Measurements from ENCODE around the gene ZNF358. TPM values are rescaled to one million over a fixed set of nuclear protein-coding genes. Genes with fewer than 3 reads are reported as not detected.

Gene ZNF358
- total RNA-seq, 1 donor from 2014 or later: 41.1 TPM

DNA sequence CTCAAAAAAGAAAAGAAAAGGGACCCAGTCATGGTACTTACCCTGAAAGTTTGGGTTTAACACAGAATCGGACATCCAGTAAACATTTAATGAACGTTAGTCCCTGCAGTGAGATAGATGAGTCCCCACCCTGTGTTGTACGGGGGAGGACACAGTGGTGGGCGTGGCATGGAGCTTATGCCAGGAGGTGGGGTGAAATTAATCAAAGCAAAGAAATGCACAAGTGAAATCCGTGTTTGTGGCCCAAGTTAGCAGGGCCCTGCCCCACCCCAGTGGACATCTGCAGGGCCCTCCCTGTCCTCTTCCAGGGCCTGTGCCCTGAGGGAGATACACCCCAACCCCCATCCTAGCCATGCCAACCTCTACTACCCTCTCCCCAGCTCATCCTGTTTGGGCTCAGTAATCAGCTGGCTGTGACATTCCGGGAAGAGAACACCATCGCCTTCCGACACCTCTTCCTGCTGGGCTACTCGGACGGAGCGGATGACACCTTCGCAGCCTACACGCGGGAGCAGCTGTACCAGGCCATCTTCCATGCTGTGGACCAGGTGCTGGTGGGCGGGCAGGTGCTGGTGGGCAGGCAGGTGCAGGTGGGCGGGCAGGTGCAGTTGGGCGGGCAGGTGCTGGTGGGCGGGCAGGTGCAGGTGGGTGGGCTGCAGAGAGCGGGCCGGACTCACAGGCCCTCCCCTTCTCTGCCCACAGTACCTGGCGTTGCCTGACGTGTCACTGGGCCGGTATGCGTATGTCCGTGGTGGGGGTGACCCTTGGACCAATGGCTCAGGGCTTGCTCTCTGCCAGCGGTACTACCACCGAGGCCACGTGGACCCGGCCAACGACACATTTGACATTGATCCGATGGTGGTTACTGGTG lies 10.4 kb downstream of the ZNF358 start:
- no peak overlapping the region for H3K4me3 Mint-ChIP-seq (ENCODE audit: unreplicated experiment)
- H3K27me3 Mint-ChIP-seq (ENCODE audit: low read depth, unreplicated experiment): no peaks in the 10 kb centered on the region
- Histone ChIP-seq H3K4me3 (ENCODE audit: insufficient read depth, low read depth, low read length) (no peak overlapping the region), H3K4me1 (ENCODE audit: insufficient read depth, low read length) (peaks cover 15% of the 10 kb centered on the region), H3K9ac (ENCODE audit: low read length) (no peak overlapping the region), H3K36me3 (ENCODE audit: insufficient read depth, low read length) (peaks cover 4% of the 10 kb centered on the region), H3K4me2 (ENCODE audit: low read length) (no peak overlapping the region), H3K27me3 (ENCODE audit: insufficient read depth, low read length) (no peaks in the 10 kb centered on the region), H3K27ac (ENCODE audit: low read depth, low read length) (no peak overlapping the region), H4K20me1 (ENCODE audit: insufficient read depth, low read length) (peaks cover 5% of the 10 kb centered on the region), H3K79me2 (ENCODE audit: insufficient read depth, low read length) (peaks cover 22% of the 10 kb centered on the region), H2AFZ (ENCODE audit: low read depth, low read length) (no peak overlapping the region), H3K9me3 (ENCODE audit: insufficient read depth, low read depth, low read length) (no peaks in the 10 kb centered on the region)
- no peak overlapping the region for H3K27ac Mint-ChIP-seq (ENCODE audit: unreplicated experiment)
- FAIRE-seq (no peak), DNase-seq (ENCODE audit: low read depth) (no peak)
- TF ChIP-seq, protein P1, sequence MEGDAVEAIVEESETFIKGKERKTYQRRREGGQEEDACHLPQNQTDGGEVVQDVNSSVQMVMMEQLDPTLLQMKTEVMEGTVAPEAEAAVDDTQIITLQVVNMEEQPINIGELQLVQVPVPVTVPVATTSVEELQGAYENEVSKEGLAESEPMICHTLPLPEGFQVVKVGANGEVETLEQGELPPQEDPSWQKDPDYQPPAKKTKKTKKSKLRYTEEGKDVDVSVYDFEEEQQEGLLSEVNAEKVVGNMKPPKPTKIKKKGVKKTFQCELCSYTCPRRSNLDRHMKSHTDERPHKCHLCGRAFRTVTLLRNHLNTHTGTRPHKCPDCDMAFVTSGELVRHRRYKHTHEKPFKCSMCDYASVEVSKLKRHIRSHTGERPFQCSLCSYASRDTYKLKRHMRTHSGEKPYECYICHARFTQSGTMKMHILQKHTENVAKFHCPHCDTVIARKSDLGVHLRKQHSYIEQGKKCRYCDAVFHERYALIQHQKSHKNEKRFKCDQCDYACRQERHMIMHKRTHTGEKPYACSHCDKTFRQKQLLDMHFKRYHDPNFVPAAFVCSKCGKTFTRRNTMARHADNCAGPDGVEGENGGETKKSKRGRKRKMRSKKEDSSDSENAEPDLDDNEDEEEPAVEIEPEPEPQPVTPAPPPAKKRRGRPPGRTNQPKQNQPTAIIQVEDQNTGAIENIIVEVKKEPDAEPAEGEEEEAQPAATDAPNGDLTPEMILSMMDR (IDR thresholded peaks at IDR 0.05; ENCODE audit: insufficient read depth, low read depth, low read length): no peak
- TF ChIP-seq EZH2 (IDR thresholded peaks at IDR 0.05; ENCODE audit: insufficient read depth, low read length): no peak
- H3K36me3 Mint-ChIP-seq (ENCODE audit: low read depth, unreplicated experiment): no peaks in the 10 kb centered on the region
- H3K9me3 Mint-ChIP-seq (ENCODE audit: unreplicated experiment): no peaks in the 10 kb centered on the region
- H3K4me1 Mint-ChIP-seq (ENCODE audit: low read depth, unreplicated experiment): peaks cover 7% of the 10 kb centered on the region

DNA sequence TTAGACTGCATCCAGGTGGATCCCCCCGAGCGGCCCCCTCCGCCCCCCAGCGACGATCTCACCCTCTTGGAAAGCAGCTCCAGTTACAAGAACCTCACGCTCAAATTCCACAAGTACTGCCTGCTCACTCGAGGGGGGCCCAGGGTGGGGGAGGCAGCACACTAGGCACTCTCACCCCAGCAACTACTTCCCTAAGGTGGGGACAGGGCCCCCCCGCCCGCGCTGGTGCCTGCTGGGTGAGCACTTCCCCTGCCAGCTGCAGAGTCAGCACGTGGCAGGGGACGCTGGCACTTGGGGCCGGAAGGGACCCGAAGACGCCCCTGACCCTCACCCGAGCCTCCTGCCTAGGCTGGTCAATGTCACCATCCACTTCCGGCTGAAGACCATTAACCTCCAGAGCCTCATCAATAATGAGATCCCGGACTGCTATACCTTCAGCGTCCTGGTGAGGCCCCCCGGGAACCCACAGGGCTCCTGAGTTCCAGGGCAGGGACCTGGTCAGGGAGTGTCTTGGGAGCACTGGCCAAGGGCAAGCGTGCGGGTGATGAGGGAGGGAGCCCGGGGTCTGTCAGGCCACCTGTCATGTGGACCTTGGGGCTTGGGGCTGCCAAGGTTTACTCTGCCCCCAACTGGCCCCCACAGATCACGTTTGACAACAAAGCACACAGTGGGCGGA lies 11.8 kb downstream of the ZNF358 start:
- Histone ChIP-seq H2AFZ (ENCODE audit: low read depth, low read length) (no peak overlapping the region), H3K27ac (ENCODE audit: low read depth, low read length) (no peak overlapping the region), H3K9me3 (ENCODE audit: insufficient read depth, low read depth, low read length) (no peaks in the 10 kb centered on the region), H3K4me1 (ENCODE audit: insufficient read depth, low read length) (peaks cover 8% of the 10 kb centered on the region), H4K20me1 (ENCODE audit: insufficient read depth, low read length) (peaks cover 5% of the 10 kb centered on the region), H3K4me3 (ENCODE audit: insufficient read depth, low read depth, low read length) (no peak overlapping the region), H3K27me3 (ENCODE audit: insufficient read depth, low read length) (no peaks in the 10 kb centered on the region), H3K9ac (ENCODE audit: low read length) (no peak overlapping the region), H3K4me2 (ENCODE audit: low read length) (no peak overlapping the region), H3K79me2 (ENCODE audit: insufficient read depth, low read length) (peaks cover 20% of the 10 kb centered on the region), H3K36me3 (ENCODE audit: insufficient read depth, low read length) (peaks cover 4% of the 10 kb centered on the region)
- TF ChIP-seq EZH2 (IDR thresholded peaks at IDR 0.05; ENCODE audit: insufficient read depth, low read length): no peak
- TF ChIP-seq, protein P1 (IDR thresholded peaks at IDR 0.05; ENCODE audit: insufficient read depth, low read depth, low read length): no peak
- Mint-ChIP-seq H3K27ac (ENCODE audit: unreplicated experiment) (no peak overlapping the region), H3K9me3 (ENCODE audit: unreplicated experiment) (no peaks in the 10 kb centered on the region), H3K4me3 (ENCODE audit: unreplicated experiment) (peak overlapping the region; percentile 45), H3K36me3 (ENCODE audit: low read depth, unreplicated experiment) (no peaks in the 10 kb centered on the region), H3K4me1 (ENCODE audit: low read depth, unreplicated experiment) (peaks cover 3% of the 10 kb centered on the region), H3K27me3 (ENCODE audit: low read depth, unreplicated experiment) (no peaks in the 10 kb centered on the region)
- DNase-seq (ENCODE audit: low read depth): no peak
- no peak for FAIRE-seq
